HG03097 (cell line): ENCODE data around the gene POPDC3.
A peak's percentile ranks its signal among the peaks of the same experiment; 100 is the strongest.

Experiments
- ATAC-seq: cut with Tn5 transposase; IDR thresholded peaks from one replicate; pipeline ENCODE4 v1.9.1; 2021; ENCODE audit not compliant: unreplicated experiment, low FRiP score

Gene POPDC3

DNA sequence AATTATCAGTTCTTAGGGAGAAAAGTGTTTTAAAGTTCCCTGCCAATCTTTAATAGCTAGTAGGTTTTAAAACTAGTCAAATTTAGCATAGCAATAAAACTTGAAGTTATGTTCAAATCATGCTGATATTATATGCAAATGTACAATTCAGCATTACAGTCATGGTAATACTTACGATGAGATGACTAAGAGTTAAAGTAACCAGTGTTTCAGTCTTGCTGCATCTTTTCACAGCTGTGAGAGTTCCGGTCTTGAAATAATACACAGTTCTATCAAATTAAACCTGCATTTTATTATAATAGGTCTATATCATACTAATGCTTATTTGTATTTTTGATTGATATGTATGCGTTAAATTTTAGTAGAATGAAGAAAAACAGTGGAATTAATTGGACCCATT lies 26.1 kb downstream of the POPDC3 start:
- no peak for ATAC-seq

DNA sequence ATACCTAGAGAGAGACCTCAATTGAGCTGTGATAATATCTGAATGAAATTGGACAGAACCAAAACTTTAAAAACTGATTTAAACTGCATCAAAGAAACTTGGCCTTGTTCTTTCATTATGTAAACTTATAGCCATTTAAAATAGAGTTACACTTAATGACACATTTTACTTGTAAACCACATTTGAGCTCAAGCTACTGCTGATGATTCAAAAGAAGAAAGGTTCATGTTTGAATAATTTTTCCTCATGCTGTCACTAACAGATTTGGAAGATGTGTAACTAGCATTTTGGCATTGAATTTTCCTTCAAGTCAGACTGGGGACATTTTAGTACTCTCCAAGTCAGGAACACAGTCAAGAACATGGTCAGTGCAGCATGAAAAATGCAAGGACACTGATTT lies 26.9 kb downstream of the POPDC3 start:
- no peak for ATAC-seq

- ATAC-seq, result no peak
Observed at GRCh38 chr6:105151644-105152043, 28.2 kb downstream of the POPDC3 start.

- no peak for ATAC-seq
Observed at GRCh38 chr6:105138141-105138540, 41.7 kb downstream of the POPDC3 start.

DNA sequence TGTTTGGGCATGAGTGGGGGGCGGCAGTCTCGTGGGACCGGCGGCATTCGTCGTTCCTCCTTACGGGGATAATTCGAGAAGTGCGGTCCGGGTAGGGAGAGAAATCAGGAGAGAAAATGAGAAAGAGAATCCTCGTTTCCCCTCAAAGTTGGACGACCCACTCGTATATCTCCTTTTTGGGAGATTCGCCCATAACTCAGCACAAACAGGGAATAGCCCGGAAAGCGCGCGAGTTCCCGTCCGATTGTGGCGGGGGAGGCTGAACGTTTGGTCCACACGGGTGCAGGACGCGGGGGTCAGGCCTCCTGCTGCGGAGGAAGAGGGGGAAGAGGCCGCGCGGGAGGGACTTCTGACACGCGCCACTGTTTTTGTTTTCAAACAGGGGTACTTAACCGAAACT lies 42.4 kb downstream of the POPDC3 start:
- ATAC-seq, result no peak

DNA sequence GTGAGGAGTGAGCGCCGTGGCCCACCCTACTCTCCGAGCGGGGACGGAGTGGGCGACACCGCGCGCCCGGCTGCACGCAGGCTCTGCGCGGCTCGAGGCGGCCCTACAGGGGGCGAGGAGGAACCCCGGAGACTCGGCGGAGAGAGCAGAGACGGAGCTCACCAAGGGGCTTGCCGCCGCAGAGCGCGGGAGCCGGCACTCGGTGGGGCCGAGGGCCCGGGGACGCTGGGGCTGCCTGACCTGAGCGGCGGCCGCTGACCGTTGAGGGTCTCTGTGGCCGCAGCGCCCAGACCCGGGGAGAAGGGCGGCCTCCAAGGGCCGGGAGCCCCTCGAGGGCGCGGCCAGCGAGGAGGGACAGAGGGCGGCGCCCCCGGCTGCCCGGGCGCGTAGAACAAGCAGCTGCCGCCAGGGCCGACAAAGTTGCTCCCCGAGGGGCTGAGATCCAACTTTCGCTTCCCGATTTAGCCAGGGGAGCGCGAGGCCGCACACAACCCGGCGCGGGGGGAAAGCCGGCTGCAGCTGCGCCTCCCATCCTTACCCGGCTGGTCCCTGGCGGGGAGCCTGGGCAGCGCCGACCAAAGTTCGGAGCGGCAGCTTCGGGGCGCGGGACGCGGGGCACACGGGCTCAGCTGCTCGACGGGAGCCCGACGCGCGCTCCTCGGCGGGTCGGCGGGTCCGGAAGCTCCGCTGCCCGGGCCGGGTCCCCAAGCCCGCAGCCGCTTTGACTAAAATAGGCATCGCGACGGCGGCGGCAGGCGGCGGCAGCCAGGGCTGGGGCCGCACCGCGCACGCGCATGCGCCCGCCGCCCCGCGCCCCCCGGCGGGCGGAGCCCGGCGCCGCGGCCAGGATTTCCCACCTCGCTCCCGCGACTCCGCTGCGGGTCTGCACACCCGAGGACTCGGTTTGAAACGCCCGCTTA lies 43.1 kb downstream of the POPDC3 start:
- ATAC-seq, result peak; percentile 55

DNA sequence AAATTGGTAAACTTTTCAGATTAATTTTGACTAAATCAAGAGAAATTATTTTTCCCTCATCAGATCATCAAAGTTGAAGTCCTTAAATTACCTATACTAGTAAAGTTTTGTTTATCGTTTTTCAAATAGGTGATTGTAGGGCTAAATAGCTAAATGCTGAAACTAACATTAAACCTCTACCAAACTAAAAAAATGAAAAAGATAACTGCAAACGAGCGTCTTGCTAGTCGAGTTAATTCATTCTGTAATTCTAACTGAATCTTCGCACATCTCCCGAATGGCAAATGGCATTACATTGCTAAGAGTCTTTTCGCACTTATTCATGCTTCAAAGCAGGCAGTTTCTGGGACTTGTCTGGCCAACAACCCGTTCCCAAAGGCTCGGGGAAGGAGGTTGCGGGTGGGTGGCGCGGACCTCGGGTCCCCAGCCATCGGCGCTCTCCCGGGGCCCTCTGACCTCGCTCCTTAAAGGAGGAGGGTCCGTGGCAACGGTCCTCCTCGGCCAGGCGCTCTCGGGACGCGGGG lies 43.8 kb downstream of the POPDC3 start:
- no peak for ATAC-seq

GRCh38 chr6:105135056-105135455 lies 44.8 kb downstream of the POPDC3 start:
- ATAC-seq, result no peak

DNA sequence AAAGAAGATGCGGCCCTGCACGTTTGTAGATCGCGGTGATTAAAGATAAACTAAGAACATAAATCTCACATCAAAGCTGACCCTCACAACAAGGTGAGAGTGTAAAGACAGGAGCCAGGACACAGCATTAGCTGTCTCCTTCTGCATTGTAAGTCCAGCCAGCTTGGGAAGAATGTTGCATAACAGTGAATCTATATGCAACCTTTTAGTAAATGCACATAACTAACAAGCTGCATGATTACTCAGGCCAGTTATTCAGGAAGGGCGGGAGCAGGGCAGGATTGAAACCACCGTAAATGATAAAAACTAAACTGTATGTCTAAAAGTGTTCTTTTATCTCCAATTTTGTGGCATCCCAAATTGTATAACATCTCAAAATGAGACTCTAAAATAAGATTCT lies 57.1 kb downstream of the POPDC3 start:
- no peak for ATAC-seq

DNA sequence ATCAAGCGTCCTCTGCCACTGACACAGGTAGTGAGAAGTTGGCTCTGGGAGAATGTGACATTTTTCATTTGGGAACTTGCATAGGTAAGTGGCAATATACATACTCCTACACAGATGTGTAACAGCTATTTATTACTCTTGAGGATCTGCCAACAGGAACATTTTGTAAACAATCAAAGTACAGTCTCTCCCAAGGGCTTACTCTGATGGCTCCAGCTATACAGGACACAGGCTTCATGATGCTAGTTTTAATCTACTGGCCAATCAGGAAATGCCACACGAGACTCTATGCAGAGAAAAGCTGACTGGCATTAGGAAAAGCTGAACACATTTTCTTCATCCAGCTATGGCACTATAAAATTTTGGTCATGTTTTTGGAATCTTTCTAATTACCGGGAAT lies 57.8 kb downstream of the POPDC3 start:
- no peak for ATAC-seq

- no peak for ATAC-seq
Observed at GRCh38 chr6:105120570-105120969, 59.2 kb downstream of the POPDC3 start.

DNA sequence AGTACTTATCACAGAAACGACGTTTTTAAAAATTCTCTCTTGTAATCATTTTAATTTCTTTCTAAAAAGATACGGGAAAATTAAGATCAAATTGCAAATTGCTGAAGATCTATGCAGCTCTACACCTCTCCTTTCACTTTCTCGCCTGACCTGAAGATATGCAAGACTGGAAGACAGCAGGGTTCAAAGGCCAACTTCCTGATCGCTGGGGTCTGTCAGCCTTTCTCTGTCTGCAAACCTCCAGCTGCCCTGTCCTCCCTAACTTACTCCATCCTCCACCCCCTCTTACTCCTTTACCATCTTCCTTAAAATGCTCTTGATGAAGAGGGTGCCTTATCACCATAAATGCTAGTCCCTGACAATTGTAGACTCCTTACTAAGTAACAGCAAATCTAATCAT lies 63.7 kb downstream of the POPDC3 start:
- no peak for ATAC-seq

DNA sequence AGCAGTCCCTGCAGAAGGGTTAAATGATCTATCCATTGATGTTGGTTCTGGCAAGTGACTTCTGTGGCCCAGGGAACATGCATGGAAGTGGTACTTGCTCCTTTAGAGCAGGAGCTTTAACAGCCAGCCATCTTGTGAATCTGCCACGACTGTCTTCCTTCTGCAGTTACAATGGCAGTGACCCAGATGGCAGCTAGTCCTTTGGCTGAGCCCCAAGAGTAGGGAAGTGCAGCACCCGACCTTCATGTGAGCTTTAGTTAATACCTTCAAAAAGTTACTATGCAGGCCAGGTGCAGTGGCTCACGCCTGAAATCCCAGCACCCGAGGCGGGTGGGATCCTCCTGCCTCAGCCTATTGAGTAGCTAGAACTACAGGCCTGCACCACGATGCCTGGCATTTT lies 66.4 kb downstream of the POPDC3 start:
- no peak for ATAC-seq

- no peak for ATAC-seq
Observed at GRCh38 chr6:105112577-105112976, 67.2 kb downstream of the POPDC3 start.

DNA sequence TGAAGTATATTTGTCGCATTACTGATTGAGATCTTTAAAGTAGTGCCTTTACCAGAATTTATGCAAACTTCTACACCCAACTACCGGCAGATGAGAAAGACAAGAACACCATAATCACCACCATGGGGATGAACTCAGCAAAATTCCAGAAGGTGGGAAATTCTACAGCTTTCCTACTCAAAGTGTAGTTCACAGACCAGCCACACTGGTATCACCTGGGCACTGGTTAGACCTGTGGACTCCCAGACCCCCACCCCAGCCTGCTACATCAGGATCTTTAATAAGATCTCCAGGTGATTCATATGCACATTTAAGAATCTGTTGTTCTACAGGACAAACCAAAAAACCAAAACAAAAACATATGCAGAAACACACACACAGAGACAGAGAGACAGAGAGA lies 67.9 kb downstream of the POPDC3 start:
- no peak for ATAC-seq

- ATAC-seq, result no peak
Observed at GRCh38 chr6:105111105-105111504, 68.7 kb downstream of the POPDC3 start.

GRCh38 chr6:105109955-105110895 lies 69.6 kb downstream of the POPDC3 start:
- no peak for ATAC-seq

DNA sequence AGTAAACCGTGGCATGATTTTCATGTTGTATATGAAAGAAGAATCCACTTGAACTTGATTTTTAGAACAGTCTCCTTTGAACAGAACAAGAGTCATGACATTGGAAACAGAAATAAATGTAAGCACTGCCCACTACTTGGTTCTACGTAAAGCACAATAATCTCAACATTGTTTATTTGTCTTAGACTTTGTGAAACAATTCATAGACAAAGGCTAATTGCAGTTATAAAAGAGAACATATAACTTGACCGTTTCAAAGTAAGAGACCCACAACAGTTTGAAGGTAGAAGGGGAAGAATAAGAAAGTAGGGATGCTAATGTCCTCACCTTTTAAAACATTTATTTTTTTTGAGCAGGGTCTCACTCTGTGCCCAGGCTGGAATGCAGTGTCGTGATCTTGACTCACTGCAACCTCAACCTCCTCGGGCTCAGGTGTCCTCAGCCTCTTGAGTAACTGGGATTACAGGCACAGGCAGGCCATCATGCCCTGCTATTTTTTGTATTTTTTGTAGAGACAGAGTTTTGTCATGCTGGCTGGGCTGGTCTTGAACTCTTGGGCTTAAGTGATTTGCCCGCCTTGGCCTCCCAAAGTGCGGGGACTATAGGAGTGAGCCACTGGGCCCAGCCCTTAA lies 71.1 kb downstream of the POPDC3 start:
- no peak for ATAC-seq
